HAP-1 (cell line): ENCODE measurements around the gene GALNT12.

ENCODE experiments used
- DNase-seq, 2 experiments: peaks; one replicate each; pipeline ENCODE4 v3.0.0-alpha.2; 2016 to 2020; ENCODE audit warnings: low spot score in 2 of 2
- H3K27me3 ChIP-seq: fragments of 250-450 bp; sonication (Bioruptor Pico); 2 replicates; pipeline ENCODE4 v1.5.1; 2020; ENCODE audit warnings: low read depth, mild to moderate bottlenecking, moderate library complexity
- H3K36me3 ChIP-seq: fragments of 250-450 bp; sonication (Bioruptor Pico); replicated peaks from 2 replicates; pipeline ENCODE4 v1.5.1; 2020; ENCODE audit warnings: mild to moderate bottlenecking
- H3K4me1 ChIP-seq: fragments of 250-450 bp; sonication (Bioruptor Pico); 2 replicates; pipeline ENCODE4 v1.5.1; 2020; ENCODE audit warnings: mild to moderate bottlenecking
- H3K4me3 ChIP-seq: fragments of 250-450 bp; sonication (Bioruptor Pico); 2 replicates; pipeline ENCODE4 v1.5.1; 2020; ENCODE audit warnings: mild to moderate bottlenecking, moderate library complexity
- H3K9me3 ChIP-seq: fragments of 250-450 bp; sonication (Bioruptor Pico); 2 replicates; pipeline ENCODE4 v1.5.1; 2020; ENCODE audit warnings: mild to moderate bottlenecking, moderate library complexity
- in situ Hi-C: fragments of 300-500 bp; cut with MboI; formaldehyde crosslinking; loops from 3 replicates; pipeline ENCODE4 v1.14.3; 2020; ENCODE audit warnings: low sequenced_read_pairs, inconsistent platforms, mixed read lengths

The GALNT12 gene

GRCh38 chr9:98899408-98900056 lies 92.1 kb downstream of the GALNT12 start:
- no peaks in the 10 kb centered on the region for H3K36me3 ChIP-seq
- no peak overlapping the region for H3K4me3 ChIP-seq
- in situ Hi-C loops = no loop called here
- peaks cover 10% of the 10 kb centered on the region for H3K4me1 ChIP-seq
- 0 out of 2 replicates have a peak, but pooled peaks cover 4% of the 10 kb centered on the region for H3K9me3 ChIP-seq
- DNase-seq = no peak
- no peaks in the 10 kb centered on the region for H3K27me3 ChIP-seq
